GM12891 (cell line): Measurements from ENCODE around the gene PITPNB.

Experiments
- PAX5 ChIP-seq: IDR thresholded peaks from 2 replicates; pipeline ENCODE4 v1.6.1; 2011; ENCODE audit warnings: low read length, moderate library complexity, mild to moderate bottlenecking; ENCODE audit not compliant: insufficient read depth, severe bottlenecking
- POLR2A ChIP-seq: IDR thresholded peaks from 2 replicates; pipeline ENCODE4 v1.6.1; 2011; ENCODE audit warnings: low read depth, low read length, control low read depth
- POLR2AphosphoS5 ChIP-seq: IDR thresholded peaks from 2 replicates; pipeline ENCODE4 v1.6.1; 2011; ENCODE audit warnings: low read depth, low read length, control low read depth
- SPI1 ChIP-seq: IDR thresholded peaks from 2 replicates; pipeline ENCODE4 v1.6.1; 2011; ENCODE audit warnings: low read depth, low read length, control low read depth
- TAF1 ChIP-seq: IDR thresholded peaks from 2 replicates; pipeline ENCODE4 v1.6.1; 2011; ENCODE audit warnings: low read depth, low read length, control low read depth

DNA sequence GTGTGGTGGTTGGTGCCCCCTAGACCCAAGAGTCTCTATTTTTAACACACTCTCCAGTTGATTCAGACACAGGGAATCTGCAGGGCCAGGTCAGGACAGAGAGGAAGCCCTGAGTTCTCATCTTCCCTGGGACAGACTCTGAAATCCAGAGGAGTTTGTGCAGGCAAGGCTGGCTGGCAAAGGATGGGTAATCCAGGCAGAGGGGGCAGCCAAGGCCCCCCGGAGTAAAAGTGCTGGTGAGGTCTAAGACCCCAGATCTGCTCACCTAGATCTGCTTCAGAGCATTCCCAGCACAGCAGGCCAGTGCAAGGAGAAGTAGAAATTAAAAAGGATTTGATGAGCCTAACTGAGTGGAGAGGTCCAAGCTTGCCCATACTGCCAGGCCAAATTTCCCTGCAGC is 76.9 kb downstream of the PITPNB start:
- TF ChIP-seq POLR2A, result no peak
- no peak for TF ChIP-seq TAF1
- TF ChIP-seq POLR2AphosphoS5, result no peak
- TF ChIP-seq PAX5, result no peak
- no peak for TF ChIP-seq SPI1
